Large intestine (tissue), 3 donors: ENCODE results near the gene CCDC187. TPM values are rescaled to one million over a fixed set of nuclear protein-coding genes. Genes with fewer than 3 reads are reported as not detected.

Experiments used
- DNase-seq, 2 donors: peaks; one replicate each; pipeline versions ENCODE4 v3.0.0 to v3.0.0-alpha.2; 2013
- H3K27ac ChIP-seq: one replicate; pipeline ENCODE4 v1.5.1; 2013; ENCODE audit warnings: low read length
- H3K27me3 ChIP-seq: 2 replicates; pipeline ENCODE4 v1.6.1; 2013; ENCODE audit warnings: low read length; ENCODE audit not compliant: control insufficient read depth, insufficient read depth
- H3K36me3 ChIP-seq: 2 replicates; pipeline ENCODE4 v1.6.1; 2013; ENCODE audit warnings: low read length; ENCODE audit not compliant: control insufficient read depth, insufficient read depth
- H3K4me1 ChIP-seq: one replicate; pipeline ENCODE4 v1.6.1; 2013; ENCODE audit warnings: low read length; ENCODE audit not compliant: control insufficient read depth, insufficient read depth
- H3K4me3 ChIP-seq: one replicate; pipeline ENCODE4 v1.5.1; 2013; ENCODE audit warnings: low read length
- H3K9me3 ChIP-seq: one replicate; pipeline ENCODE4 v1.6.1; 2013; ENCODE audit warnings: mild to moderate bottlenecking, low read depth, low read length, moderate library complexity; ENCODE audit not compliant: control insufficient read depth
- WGBS: methylation state at CpG from one replicate; pipeline ENCODE4 v1.1.5; 2013; ENCODE audit warnings: low lambda C conversion rate; ENCODE audit not compliant: insufficient coverage; 5-methylcytosine and 5-hydroxymethylcytosine counted together
- polyA plus RNA-seq: library from polyadenylated mRNA; unstranded; fragments of 120-200 nt; gene quantifications from one replicate; pipeline ENCODE4 v1.2.1, GENCODE V29; 2013

Gene CCDC187
- polyA plus RNA-seq, 1 donor, result 2.0 TPM

- peaks cover 2% of the 10 kb centered on the region for H3K4me1 ChIP-seq
- no peak for DNase-seq
- no peaks in the 10 kb centered on the region for H3K36me3 ChIP-seq
- peaks cover 91% of the 10 kb centered on the region for H3K27me3 ChIP-seq
- WGBS, result no CpG with 5 or more reads among the region's 19 CpGs
- no peak overlapping the region for H3K27ac ChIP-seq
- no peak overlapping the region for H3K4me3 ChIP-seq
- H3K9me3 ChIP-seq, result peaks cover 14% of the 10 kb centered on the region
Measured at GRCh38 chr9:136200424-136200823, 103.5 kb downstream of the CCDC187 start.

Other genes starting within 250 kb of the CCDC187 start
- 11.8 TPM for gene NACC2, start 208.8 kb downstream of the CCDC187 start, polyA plus RNA-seq
- gene TMEM250, start 185.2 kb downstream of the CCDC187 start, polyA plus RNA-seq, result 36.2 TPM
- not detected for gene LHX3, start 99.0 kb downstream of the CCDC187 start, polyA plus RNA-seq
- gene QSOX2, start 58.3 kb downstream of the CCDC187 start, polyA plus RNA-seq, result 11.9 TPM
- gene GPSM1, start 23.4 kb upstream of the CCDC187 start, polyA plus RNA-seq, result 39.9 TPM
- 17.0 TPM for gene DNLZ, start 59.6 kb upstream of the CCDC187 start, polyA plus RNA-seq
- gene CARD9, start 69.6 kb upstream of the CCDC187 start, polyA plus RNA-seq, result 2.4 TPM
- gene SNAPC4, start 96.1 kb upstream of the CCDC187 start, polyA plus RNA-seq, result 11.3 TPM
- gene ENTR1, start 106.5 kb upstream of the CCDC187 start, polyA plus RNA-seq, result 50.1 TPM
- gene PMPCA, start 106.6 kb upstream of the CCDC187 start, polyA plus RNA-seq, result 64.7 TPM
- 12.8 TPM for gene INPP5E, start 135.8 kb upstream of the CCDC187 start, polyA plus RNA-seq
- gene SEC16A, start 178.9 kb upstream of the CCDC187 start, polyA plus RNA-seq, result 51.4 TPM
- gene NOTCH1, start 242.0 kb upstream of the CCDC187 start, polyA plus RNA-seq, result 13.4 TPM